Neural cell (in vitro differentiated cells): Measurements from ENCODE around the gene TNFRSF19. TPM values are rescaled to one million over a fixed set of nuclear protein-coding genes. Genes with fewer than 3 reads are reported as not detected.

Source experiments
- H2AFZ ChIP-seq: fragments of 200-600, 300-800 bp; sonication (generic), shearing (Covaris generic); 2 replicates; pipeline ENCODE4 v1.6.0; 2014; ENCODE audit warnings: low read depth, mild to moderate bottlenecking, antibody characterized with exemption, low read length, moderate library complexity
- H3F3A ChIP-seq: fragments of 200-600 bp; shearing (Covaris generic); 2 replicates; pipeline ENCODE4 v1.6.1; 2016; ENCODE audit warnings: mild to moderate bottlenecking, moderate library complexity, mixed read lengths, antibody characterized with exemption, low read length; ENCODE audit not compliant: insufficient read depth, poor library complexity, severe bottlenecking
- H3K27ac ChIP-seq: fragments of 200-600, 300-800 bp; sonication (generic), shearing (Covaris generic); 2 replicates; pipeline ENCODE4 v1.5.1; 2014; ENCODE audit warnings: mild to moderate bottlenecking, low read length, moderate library complexity
- H3K27me3 ChIP-seq: fragments of 300-800, 200-600 bp; sonication (generic), shearing (Covaris generic); 2 replicates; pipeline ENCODE4 v1.6.0; 2014; ENCODE audit warnings: mild to moderate bottlenecking, low read depth, low read length, moderate library complexity; ENCODE audit not compliant: insufficient read depth
- H3K36me3 ChIP-seq: fragments of 300-800, 200-600 bp; sonication (generic), shearing (Covaris generic); 2 replicates; pipeline ENCODE4 v1.5.1; 2014; ENCODE audit warnings: mild to moderate bottlenecking, antibody characterized with exemption, low read length, moderate library complexity; ENCODE audit not compliant: insufficient read depth
- H3K4me2 ChIP-seq: fragments of 300-800, 200-600 bp; sonication (generic), shearing (Covaris generic); 2 replicates; pipeline ENCODE4 v1.6.0; 2014; ENCODE audit warnings: mild to moderate bottlenecking, low read length
- H3K4me3 ChIP-seq: fragments of 300-800, 200-600 bp; sonication (generic), shearing (Covaris generic); 2 replicates; pipeline ENCODE4 v1.5.1; 2014; ENCODE audit warnings: mild to moderate bottlenecking, low read length, moderate library complexity
- H3K79me2 ChIP-seq: fragments of 200-600 bp; shearing (Covaris generic); replicated peaks from 2 replicates; pipeline ENCODE4 v1.6.0; 2014; ENCODE audit warnings: mild to moderate bottlenecking, low read length, moderate library complexity; ENCODE audit not compliant: insufficient read depth
- H3K9ac ChIP-seq: fragments of 300-800, 200-600 bp; sonication (generic), shearing (Covaris generic); 2 replicates; pipeline ENCODE4 v1.6.1; 2016; ENCODE audit warnings: mild to moderate bottlenecking, low read length, mixed read lengths
- H3K9me2 ChIP-seq: fragments of 200-600 bp; shearing (Covaris generic); 2 replicates; pipeline ENCODE4 v1.6.1; 2016; ENCODE audit warnings: mild to moderate bottlenecking, low read length, mixed read lengths; ENCODE audit not compliant: insufficient read depth
- H3K9me3 ChIP-seq: fragments of 200-600, 300-800 bp; sonication (generic), shearing (Covaris generic); 2 replicates; pipeline ENCODE4 v1.6.1; 2016; ENCODE audit warnings: mild to moderate bottlenecking, mixed run types, low read length, moderate library complexity, mixed read lengths
- H4K20me1 ChIP-seq: fragments of 200-600 bp; shearing (Covaris generic); 2 replicates; pipeline ENCODE4 v1.6.1; 2016; ENCODE audit warnings: mild to moderate bottlenecking, mixed run types; ENCODE audit not compliant: insufficient read depth
- EP300 ChIP-seq: fragments of 450-650 bp; conservative IDR thresholded peaks from 2 replicates; pipeline ENCODE4 v1.6.1; 2014; ENCODE audit warnings: antibody characterized with exemption, mild to moderate bottlenecking, moderate library complexity; ENCODE audit not compliant: poor library complexity, severe bottlenecking
- EZH2 ChIP-seq: fragments of 200-600, 300-800 bp; shearing (Covaris generic), sonication (generic); IDR thresholded peaks from 2 replicates; pipeline ENCODE4 v1.6.1; 2014; ENCODE audit warnings: antibody characterized with exemption, low read length, borderline replicate concordance, mild to moderate bottlenecking; ENCODE audit not compliant: insufficient read depth, poor library complexity, severe bottlenecking
- MXI1 ChIP-seq: fragments of 450-650 bp; conservative IDR thresholded peaks from 2 replicates; pipeline ENCODE4 v1.6.1; 2014; ENCODE audit warnings: antibody characterized with exemption, mild to moderate bottlenecking; ENCODE audit not compliant: poor library complexity, severe bottlenecking
- POLR2AphosphoS5 ChIP-seq: IDR thresholded peaks from 2 replicates; pipeline ENCODE4 v1.6.1; 2012
- RAD21 ChIP-seq: fragments of 450-650 bp; conservative IDR thresholded peaks from 2 replicates; pipeline ENCODE4 v1.6.1; 2014; ENCODE audit warnings: antibody characterized with exemption, mild to moderate bottlenecking, moderate library complexity
- SMC3 ChIP-seq: fragments of 450-650 bp; conservative IDR thresholded peaks from 2 replicates; pipeline ENCODE4 v1.6.1; 2014; ENCODE audit warnings: antibody characterized with exemption, mild to moderate bottlenecking, moderate library complexity; ENCODE audit not compliant: poor library complexity
- TAF1 ChIP-seq: IDR thresholded peaks from 2 replicates; pipeline ENCODE4 v1.6.1; 2012; ENCODE audit warnings: low read depth
- polyA plus RNA-seq: library from polyadenylated mRNA; depleted of rRNA; stranded (reverse); fragments of >200 nt; gene quantifications from 2 replicates; pipeline ENCODE4 v1.2.3, GENCODE V29; 2014
- TF ChIP-seq, protein P1 (sequence below): fragments of 450-650 bp; IDR thresholded peaks from 2 replicates; pipeline ENCODE4 v1.5.1; 2014; ENCODE audit warnings: antibody characterized with exemption, mild to moderate bottlenecking, moderate library complexity; ENCODE audit not compliant: poor library complexity, severe bottlenecking
- TF ChIP-seq, protein P2 (sequence below): IDR thresholded peaks from 2 replicates; pipeline ENCODE4 v1.6.1; 2012; ENCODE audit warnings: borderline replicate concordance

TNFRSF19 gene
- polyA plus RNA-seq, 1 donor from 2014 or later = 3.3 TPM

DNA sequence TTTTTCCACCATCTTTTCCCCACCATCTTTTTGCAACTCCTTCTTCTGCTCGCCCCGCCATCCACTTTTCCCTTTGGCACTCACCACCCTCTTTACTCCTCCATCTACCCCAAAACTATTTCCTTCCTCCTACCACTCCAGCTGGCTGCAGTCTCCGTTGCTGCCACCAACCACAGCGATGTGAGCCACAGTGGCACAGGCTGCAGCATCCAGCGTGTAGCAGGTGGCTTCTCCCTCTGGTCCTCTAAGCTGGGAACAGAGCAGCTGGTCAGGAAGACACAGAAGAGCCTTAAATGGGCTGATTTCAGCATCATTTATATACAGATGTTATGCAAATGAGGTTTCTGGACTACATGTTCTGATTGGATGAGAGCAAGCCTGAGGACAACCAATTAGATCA lies 144.5 kb downstream of the TNFRSF19 start:
- Histone ChIP-seq H3K27me3 (no peaks in the 10 kb centered on the region), H4K20me1 (no peaks in the 10 kb centered on the region), H3K9me3 (no peaks in the 10 kb centered on the region), H3K9me2 (no peaks in the 10 kb centered on the region), H3F3A (no peaks in the 10 kb centered on the region), H3K79me2 (no peaks in the 10 kb centered on the region), H3K27ac (no peak overlapping the region), H2AFZ (no peak overlapping the region), H3K4me3 (no peak overlapping the region), H3K9ac (no peak overlapping the region), H3K36me3 (no peaks in the 10 kb centered on the region), H3K4me2 (no peak overlapping the region)
- TF ChIP-seq RAD21 = no peak
- no peak for TF ChIP-seq EZH2
- TF ChIP-seq MXI1 = no peak
- TF ChIP-seq, protein P1, sequence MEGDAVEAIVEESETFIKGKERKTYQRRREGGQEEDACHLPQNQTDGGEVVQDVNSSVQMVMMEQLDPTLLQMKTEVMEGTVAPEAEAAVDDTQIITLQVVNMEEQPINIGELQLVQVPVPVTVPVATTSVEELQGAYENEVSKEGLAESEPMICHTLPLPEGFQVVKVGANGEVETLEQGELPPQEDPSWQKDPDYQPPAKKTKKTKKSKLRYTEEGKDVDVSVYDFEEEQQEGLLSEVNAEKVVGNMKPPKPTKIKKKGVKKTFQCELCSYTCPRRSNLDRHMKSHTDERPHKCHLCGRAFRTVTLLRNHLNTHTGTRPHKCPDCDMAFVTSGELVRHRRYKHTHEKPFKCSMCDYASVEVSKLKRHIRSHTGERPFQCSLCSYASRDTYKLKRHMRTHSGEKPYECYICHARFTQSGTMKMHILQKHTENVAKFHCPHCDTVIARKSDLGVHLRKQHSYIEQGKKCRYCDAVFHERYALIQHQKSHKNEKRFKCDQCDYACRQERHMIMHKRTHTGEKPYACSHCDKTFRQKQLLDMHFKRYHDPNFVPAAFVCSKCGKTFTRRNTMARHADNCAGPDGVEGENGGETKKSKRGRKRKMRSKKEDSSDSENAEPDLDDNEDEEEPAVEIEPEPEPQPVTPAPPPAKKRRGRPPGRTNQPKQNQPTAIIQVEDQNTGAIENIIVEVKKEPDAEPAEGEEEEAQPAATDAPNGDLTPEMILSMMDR = no peak
- no peak for TF ChIP-seq POLR2AphosphoS5
- TF ChIP-seq, protein P2, sequence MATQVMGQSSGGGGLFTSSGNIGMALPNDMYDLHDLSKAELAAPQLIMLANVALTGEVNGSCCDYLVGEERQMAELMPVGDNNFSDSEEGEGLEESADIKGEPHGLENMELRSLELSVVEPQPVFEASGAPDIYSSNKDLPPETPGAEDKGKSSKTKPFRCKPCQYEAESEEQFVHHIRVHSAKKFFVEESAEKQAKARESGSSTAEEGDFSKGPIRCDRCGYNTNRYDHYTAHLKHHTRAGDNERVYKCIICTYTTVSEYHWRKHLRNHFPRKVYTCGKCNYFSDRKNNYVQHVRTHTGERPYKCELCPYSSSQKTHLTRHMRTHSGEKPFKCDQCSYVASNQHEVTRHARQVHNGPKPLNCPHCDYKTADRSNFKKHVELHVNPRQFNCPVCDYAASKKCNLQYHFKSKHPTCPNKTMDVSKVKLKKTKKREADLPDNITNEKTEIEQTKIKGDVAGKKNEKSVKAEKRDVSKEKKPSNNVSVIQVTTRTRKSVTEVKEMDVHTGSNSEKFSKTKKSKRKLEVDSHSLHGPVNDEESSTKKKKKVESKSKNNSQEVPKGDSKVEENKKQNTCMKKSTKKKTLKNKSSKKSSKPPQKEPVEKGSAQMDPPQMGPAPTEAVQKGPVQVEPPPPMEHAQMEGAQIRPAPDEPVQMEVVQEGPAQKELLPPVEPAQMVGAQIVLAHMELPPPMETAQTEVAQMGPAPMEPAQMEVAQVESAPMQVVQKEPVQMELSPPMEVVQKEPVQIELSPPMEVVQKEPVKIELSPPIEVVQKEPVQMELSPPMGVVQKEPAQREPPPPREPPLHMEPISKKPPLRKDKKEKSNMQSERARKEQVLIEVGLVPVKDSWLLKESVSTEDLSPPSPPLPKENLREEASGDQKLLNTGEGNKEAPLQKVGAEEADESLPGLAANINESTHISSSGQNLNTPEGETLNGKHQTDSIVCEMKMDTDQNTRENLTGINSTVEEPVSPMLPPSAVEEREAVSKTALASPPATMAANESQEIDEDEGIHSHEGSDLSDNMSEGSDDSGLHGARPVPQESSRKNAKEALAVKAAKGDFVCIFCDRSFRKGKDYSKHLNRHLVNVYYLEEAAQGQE = no peak
- TF ChIP-seq SMC3 = no peak
- TF ChIP-seq TAF1 = no peak
- no peak for TF ChIP-seq EP300

DNA sequence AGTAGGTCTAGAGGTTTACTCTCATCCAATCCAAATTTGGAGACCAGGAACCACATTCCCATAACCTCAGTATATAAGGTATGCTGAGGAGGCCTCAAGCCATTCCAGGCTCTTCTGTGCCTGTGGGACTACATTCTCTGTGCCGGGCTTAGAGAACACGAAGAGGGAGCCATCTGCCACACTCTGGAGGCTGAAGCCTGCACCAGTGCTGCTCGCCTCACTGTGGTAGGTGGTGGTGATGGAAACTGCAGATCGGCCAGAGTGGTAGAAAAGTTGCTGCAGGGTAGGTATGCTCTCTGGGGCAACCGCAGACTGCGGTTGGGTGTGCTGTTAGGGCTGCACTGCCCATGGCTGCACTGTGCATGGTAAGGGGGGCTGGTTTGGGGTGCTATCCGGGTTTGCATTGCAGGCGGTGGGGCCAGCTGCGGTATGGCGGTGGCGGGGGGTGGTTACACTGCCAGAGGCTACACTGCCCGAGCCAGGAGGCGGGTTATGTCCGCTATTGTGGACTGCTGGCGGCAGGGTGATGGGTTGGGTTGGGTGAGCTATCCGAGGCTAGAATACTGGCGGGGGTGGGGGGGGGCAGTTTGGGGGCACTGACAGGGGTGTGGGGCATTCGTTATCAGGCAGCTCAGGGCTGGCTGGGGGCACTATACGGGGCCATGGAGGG lies 145.0 kb downstream of the TNFRSF19 start:
- TF ChIP-seq TAF1 (no peak), EP300 (no peak), RAD21 (no peak), MXI1 (no peak), POLR2AphosphoS5 (no peak), SMC3 (no peak), EZH2 (no peak)
- TF ChIP-seq, protein P2 = no peak
- no peak overlapping the region for H3K4me2 ChIP-seq
- H3K79me2 ChIP-seq = no peaks in the 10 kb centered on the region
- no peaks in the 10 kb centered on the region for H3F3A ChIP-seq
- H3K36me3 ChIP-seq = no peaks in the 10 kb centered on the region
- no peak overlapping the region for H3K27ac ChIP-seq
- no peak overlapping the region for H2AFZ ChIP-seq
- no peaks in the 10 kb centered on the region for H3K27me3 ChIP-seq
- H3K9me2 ChIP-seq = no peaks in the 10 kb centered on the region
- no peaks in the 10 kb centered on the region for H3K9me3 ChIP-seq
- H4K20me1 ChIP-seq = no peaks in the 10 kb centered on the region
- H3K9ac ChIP-seq = no peak overlapping the region
- no peak overlapping the region for H3K4me3 ChIP-seq
